GM23338 (cell line): ENCODE data around the gene TCF12. TPM values are rescaled to one million over a fixed set of nuclear protein-coding genes. Genes with fewer than 3 reads are reported as not detected.
A peak's percentile ranks its signal among the peaks of the same experiment; 100 is the strongest.

ENCODE experiments used
- ATAC-seq: fragments of 200-7000 bp; cut with Tn5 transposase; 3 replicates; pipeline ENCODE4 v1.9.1; 2020
- DNase-seq: peaks from one replicate; pipeline ENCODE4 v3.0.0-alpha.2; 2015; ENCODE audit warnings: low spot score
- H2AFZ ChIP-seq: fragments of 200-600 bp; sonication (generic); 2 replicates; pipeline ENCODE4 v1.8.0; 2016; ENCODE audit warnings: antibody characterized with exemption, mild to moderate bottlenecking, moderate library complexity
- H3F3A ChIP-seq: fragments of 200-600 bp; sonication (generic); replicated peaks from 2 replicates; pipeline ENCODE4 v1.8.0; 2017; ENCODE audit warnings: antibody characterized with exemption, mixed run types, low read depth
- H3K27ac ChIP-seq: fragments of 200-600 bp; sonication (generic); 2 replicates; pipeline ENCODE4 v1.6.1; 2016; ENCODE audit warnings: low read depth
- H3K27me3 ChIP-seq: fragments of 200-600 bp; sonication (generic); 2 replicates; pipeline ENCODE4 v1.8.0; 2016; ENCODE audit warnings: mild to moderate bottlenecking, mixed run types, moderate library complexity; ENCODE audit not compliant: insufficient read depth
- H3K36me3 ChIP-seq: fragments of 200-600 bp; sonication (generic); 2 replicates; pipeline ENCODE4 v1.8.0; 2016; ENCODE audit warnings: mild to moderate bottlenecking; ENCODE audit not compliant: insufficient read depth
- H3K4me1 ChIP-seq: fragments of 200-600 bp; sonication (generic); 2 replicates; pipeline ENCODE4 v1.8.0; 2016; ENCODE audit warnings: mild to moderate bottlenecking, moderate library complexity; ENCODE audit not compliant: insufficient read depth
- H3K4me2 ChIP-seq: fragments of 200-600 bp; sonication (generic); 2 replicates; pipeline ENCODE4 v1.7.1; 2017; ENCODE audit warnings: mixed run types
- H3K4me3 ChIP-seq: fragments of 200-600 bp; sonication (generic); 2 replicates; pipeline ENCODE4 v1.6.1; 2016; ENCODE audit warnings: mixed run types
- H3K79me2 ChIP-seq: fragments of 200-600 bp; sonication (generic); replicated peaks from 2 replicates; pipeline ENCODE4 v1.8.0; 2017; ENCODE audit warnings: mild to moderate bottlenecking; ENCODE audit not compliant: insufficient read depth
- H3K9me2 ChIP-seq: fragments of 200-600 bp; sonication (generic); 2 replicates; pipeline ENCODE4 v1.8.0; 2017; ENCODE audit not compliant: insufficient read depth
- H4K20me1 ChIP-seq: fragments of 200-600 bp; sonication (generic); replicated peaks from 2 replicates; pipeline ENCODE4 v1.8.0; 2017; ENCODE audit warnings: mild to moderate bottlenecking; ENCODE audit not compliant: insufficient read depth
- H3K27ac Mint-ChIP-seq: 2 replicates; pipeline ENCODE4 v1.8.0; 2020; ENCODE audit warnings: inconsistent platforms, mild to moderate bottlenecking, moderate library complexity, mixed read lengths
- H3K27me3 Mint-ChIP-seq: 3 replicates; pipeline ENCODE4 v1.8.0; 2022; ENCODE audit warnings: low read depth, mild to moderate bottlenecking, moderate library complexity, mixed read lengths, inconsistent platforms; ENCODE audit not compliant: insufficient read depth, poor library complexity
- H3K36me3 Mint-ChIP-seq: 3 replicates; pipeline ENCODE4 v1.8.0; 2021; ENCODE audit warnings: low read depth, mild to moderate bottlenecking, inconsistent platforms, moderate library complexity, mixed read lengths
- H3K4me1 Mint-ChIP-seq: 3 replicates; pipeline ENCODE4 v1.8.0; 2020; ENCODE audit warnings: mild to moderate bottlenecking, inconsistent platforms, mixed read lengths
- H3K4me3 Mint-ChIP-seq: 3 replicates; pipeline ENCODE4 v1.8.0; 2021; ENCODE audit warnings: moderate library complexity, mild to moderate bottlenecking, inconsistent platforms, mixed read lengths
- H3K9me3 Mint-ChIP-seq: 3 replicates; pipeline ENCODE4 v1.8.0; 2020; ENCODE audit warnings: moderate library complexity, mild to moderate bottlenecking, inconsistent platforms, mixed read lengths
- CREB1 ChIP-seq: fragments of 250-450 bp; sonication (Bioruptor Pico); IDR thresholded peaks from 2 replicates; pipeline ENCODE4 v1.5.0; 2020; ENCODE audit warnings: low read depth, mild to moderate bottlenecking, moderate library complexity
- EZH2 ChIP-seq: fragments of 200-600 bp; sonication (generic); IDR thresholded peaks from one replicate; pipeline ENCODE4 v1.8.0; 2017; ENCODE audit warnings: antibody characterized with exemption, mild to moderate bottlenecking, low read depth; ENCODE audit not compliant: unreplicated experiment
- EZH2phosphoT487 ChIP-seq: fragments of 200-600 bp; sonication (generic); IDR thresholded peaks from one replicate; pipeline ENCODE4 v1.8.1; 2018; ENCODE audit warnings: antibody characterized with exemption; ENCODE audit not compliant: unreplicated experiment
- POLR2AphosphoS5 ChIP-seq: IDR thresholded peaks from 2 replicates; pipeline ENCODE4 v1.6.1; 2016; ENCODE audit warnings: antibody characterized with exemption, low read depth
- STAT1 ChIP-seq: IDR thresholded peaks from one replicate; pipeline ENCODE4 v1.6.1; 2016; ENCODE audit warnings: antibody characterized with exemption; ENCODE audit not compliant: unreplicated experiment
- ZNF114 ChIP-seq: fragments of 250-450 bp; sonication (Bioruptor Pico); IDR thresholded peaks from 2 replicates; pipeline ENCODE4 v1.5.0; 2020; ENCODE audit warnings: mild to moderate bottlenecking, moderate library complexity
- ZNF331 ChIP-seq: fragments of 250-450 bp; sonication (Bioruptor Pico); IDR thresholded peaks from 2 replicates; pipeline ENCODE4 v1.5.0; 2020; ENCODE audit warnings: low read depth, mild to moderate bottlenecking, moderate library complexity
- polyA plus RNA-seq: library from polyadenylated mRNA; unstranded; fragments of >200 nt; fragmentation: Nextera tagmentation; extraction: Ambion mirVana; gene quantifications from 2 replicates; pipeline ENCODE4 v1.2.1, GENCODE V29; 2016
- total RNA-seq: library from RNA; depleted of rRNA; stranded (reverse); fragments of >200 nt; shearing (Covaris generic); gene quantifications from 2 replicates; pipeline ENCODE4 v1.2.3, GENCODE V29; 2014
- TF ChIP-seq, protein P1 (sequence below), 2 experiments: fragments of 200-600 bp in 1 of 2; sonication (generic) in 1 of 2; conservative IDR thresholded peaks; 2 replicates each; pipeline versions ENCODE4 v1.5.1 to v1.6.1; 2016 to 2017; ENCODE audit warnings: antibody characterized with exemption in 2 of 2, low read depth in 2 of 2, mild to moderate bottlenecking in 2 of 2, moderate library complexity in 1 of 2
- TF ChIP-seq, protein P2 (sequence below): IDR thresholded peaks from 2 replicates; pipeline ENCODE4 v1.6.1; 2016; ENCODE audit warnings: antibody characterized with exemption
- TF ChIP-seq, protein P3 (sequence below): IDR thresholded peaks from one replicate; pipeline ENCODE4 v1.6.1; 2018; ENCODE audit warnings: antibody characterized with exemption; ENCODE audit not compliant: unreplicated experiment

Gene TCF12
- total and polyA plus RNA-seq, 2 experiments from 2014 or later: 27.6 to 104 TPM

DNA sequence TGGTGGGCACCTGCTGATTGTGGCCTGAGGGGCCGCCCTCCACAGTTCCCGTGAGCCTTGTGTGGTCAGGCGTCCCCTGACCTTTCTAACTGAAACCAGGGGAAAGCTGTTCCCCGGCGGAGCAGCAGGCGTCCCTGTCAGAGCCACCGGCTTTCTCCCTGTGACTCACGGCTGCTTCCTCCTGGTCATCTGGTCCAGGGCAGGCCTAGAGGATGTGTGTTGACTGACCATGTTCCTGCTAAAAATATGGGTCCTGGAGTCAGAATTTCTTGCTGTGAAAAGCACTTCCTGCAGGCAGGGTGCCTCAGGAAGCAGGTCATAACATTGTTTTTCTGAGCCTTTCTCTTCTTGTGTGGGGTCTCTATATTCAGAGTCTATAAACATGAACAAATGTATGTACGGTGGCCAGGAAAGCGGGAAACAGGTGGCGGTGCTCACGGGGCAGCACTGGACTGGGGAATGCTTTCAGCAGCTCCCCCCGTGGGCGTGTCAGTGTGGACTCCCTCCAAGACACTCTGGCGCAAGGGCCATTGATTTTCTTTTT, 419.5 kb downstream of the TCF12 start:
- no peaks in the 10 kb centered on the region for H3K79me2 ChIP-seq
- H3K9me3 Mint-ChIP-seq: no peaks in the 10 kb centered on the region
- no peaks in the 10 kb centered on the region for H3K36me3 ChIP-seq
- H3K9me2 ChIP-seq: no peaks in the 10 kb centered on the region
- peaks cover 10% of the 10 kb centered on the region for H3K27me3 Mint-ChIP-seq
- peaks cover 26% of the 10 kb centered on the region for H3K4me1 Mint-ChIP-seq
- TF ChIP-seq ZNF331 (CRISPR knock-in tag) (no peak), EZH2phosphoT487 (no peak), CREB1 (CRISPR knock-in tag) (no peak)
- TF ChIP-seq, protein P1, sequence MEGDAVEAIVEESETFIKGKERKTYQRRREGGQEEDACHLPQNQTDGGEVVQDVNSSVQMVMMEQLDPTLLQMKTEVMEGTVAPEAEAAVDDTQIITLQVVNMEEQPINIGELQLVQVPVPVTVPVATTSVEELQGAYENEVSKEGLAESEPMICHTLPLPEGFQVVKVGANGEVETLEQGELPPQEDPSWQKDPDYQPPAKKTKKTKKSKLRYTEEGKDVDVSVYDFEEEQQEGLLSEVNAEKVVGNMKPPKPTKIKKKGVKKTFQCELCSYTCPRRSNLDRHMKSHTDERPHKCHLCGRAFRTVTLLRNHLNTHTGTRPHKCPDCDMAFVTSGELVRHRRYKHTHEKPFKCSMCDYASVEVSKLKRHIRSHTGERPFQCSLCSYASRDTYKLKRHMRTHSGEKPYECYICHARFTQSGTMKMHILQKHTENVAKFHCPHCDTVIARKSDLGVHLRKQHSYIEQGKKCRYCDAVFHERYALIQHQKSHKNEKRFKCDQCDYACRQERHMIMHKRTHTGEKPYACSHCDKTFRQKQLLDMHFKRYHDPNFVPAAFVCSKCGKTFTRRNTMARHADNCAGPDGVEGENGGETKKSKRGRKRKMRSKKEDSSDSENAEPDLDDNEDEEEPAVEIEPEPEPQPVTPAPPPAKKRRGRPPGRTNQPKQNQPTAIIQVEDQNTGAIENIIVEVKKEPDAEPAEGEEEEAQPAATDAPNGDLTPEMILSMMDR (conservative IDR thresholded peaks at IDR 0.05; ENCODE audit: low read depth in 2 of 2): peak in 1 of 2 experiments; percentile 22; a peak in 1 of 4 replicates
- DNase-seq: no peak
- H3K4me1 ChIP-seq: no peaks in the 10 kb centered on the region
- no peaks in the 10 kb centered on the region for H3K27me3 ChIP-seq
- H3K27ac ChIP-seq: no peak overlapping the region
- no peak for ATAC-seq
- H3K4me3 ChIP-seq: no peak overlapping the region
- H3K4me3 Mint-ChIP-seq: no peak overlapping the region
- H3K27ac Mint-ChIP-seq: no peak overlapping the region
- H4K20me1 ChIP-seq: no peaks in the 10 kb centered on the region
- no peak overlapping the region for H3K4me2 ChIP-seq
- H2AFZ ChIP-seq: no peak overlapping the region
- H3K36me3 Mint-ChIP-seq: no peaks in the 10 kb centered on the region
- H3F3A ChIP-seq: no peaks in the 10 kb centered on the region

DNA sequence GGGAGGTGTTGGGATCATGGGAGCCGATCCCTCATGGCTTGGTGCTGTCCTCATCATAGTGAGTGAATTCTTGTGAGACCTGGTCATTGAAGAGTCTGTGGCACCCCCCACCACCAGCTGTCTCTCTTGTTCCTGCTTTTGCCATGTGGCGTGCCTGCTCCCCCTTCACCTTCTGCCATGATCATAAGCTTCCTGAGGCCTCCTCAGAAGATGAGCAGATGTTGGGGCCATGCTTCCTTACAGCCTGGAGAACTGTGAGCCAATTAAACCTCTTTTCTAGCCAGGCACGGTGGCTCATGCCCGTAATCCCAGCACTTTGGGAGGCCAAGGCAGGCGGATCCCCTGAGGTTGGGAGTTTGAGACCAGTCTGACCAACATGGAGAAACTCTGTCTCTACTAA, 420.9 kb downstream of the TCF12 start:
- ATAC-seq (no peak), DNase-seq (no peak)
- Mint-ChIP-seq H3K27me3 (peaks cover 3% of the 10 kb centered on the region), H3K27ac (no peak overlapping the region), H3K36me3 (no peaks in the 10 kb centered on the region), H3K4me3 (no peak overlapping the region), H3K4me1 (peaks cover 26% of the 10 kb centered on the region), H3K9me3 (no peaks in the 10 kb centered on the region)
- Histone ChIP-seq H4K20me1 (no peaks in the 10 kb centered on the region), H3K4me1 (no peaks in the 10 kb centered on the region), H3K4me2 (no peak overlapping the region), H3K4me3 (no peak overlapping the region), H3K27me3 (no peaks in the 10 kb centered on the region), H3K79me2 (no peaks in the 10 kb centered on the region), H3K9me2 (no peaks in the 10 kb centered on the region), H3K36me3 (no peaks in the 10 kb centered on the region), H3F3A (no peaks in the 10 kb centered on the region), H2AFZ (no peak overlapping the region), H3K27ac (no peak overlapping the region)
- TF ChIP-seq STAT1 (no peak), POLR2AphosphoS5 (no peak), EZH2phosphoT487 (no peak), ZNF331 (CRISPR knock-in tag) (no peak), EZH2 (no peak), ZNF114 (CRISPR knock-in tag) (no peak)
- TF ChIP-seq, protein P1 (conservative IDR thresholded peaks at IDR 0.05; ENCODE audit: low read depth in 2 of 2): no peak
- TF ChIP-seq, protein P2, sequence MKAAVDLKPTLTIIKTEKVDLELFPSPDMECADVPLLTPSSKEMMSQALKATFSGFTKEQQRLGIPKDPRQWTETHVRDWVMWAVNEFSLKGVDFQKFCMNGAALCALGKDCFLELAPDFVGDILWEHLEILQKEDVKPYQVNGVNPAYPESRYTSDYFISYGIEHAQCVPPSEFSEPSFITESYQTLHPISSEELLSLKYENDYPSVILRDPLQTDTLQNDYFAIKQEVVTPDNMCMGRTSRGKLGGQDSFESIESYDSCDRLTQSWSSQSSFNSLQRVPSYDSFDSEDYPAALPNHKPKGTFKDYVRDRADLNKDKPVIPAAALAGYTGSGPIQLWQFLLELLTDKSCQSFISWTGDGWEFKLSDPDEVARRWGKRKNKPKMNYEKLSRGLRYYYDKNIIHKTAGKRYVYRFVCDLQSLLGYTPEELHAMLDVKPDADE: no peak
- TF ChIP-seq, protein P3, sequence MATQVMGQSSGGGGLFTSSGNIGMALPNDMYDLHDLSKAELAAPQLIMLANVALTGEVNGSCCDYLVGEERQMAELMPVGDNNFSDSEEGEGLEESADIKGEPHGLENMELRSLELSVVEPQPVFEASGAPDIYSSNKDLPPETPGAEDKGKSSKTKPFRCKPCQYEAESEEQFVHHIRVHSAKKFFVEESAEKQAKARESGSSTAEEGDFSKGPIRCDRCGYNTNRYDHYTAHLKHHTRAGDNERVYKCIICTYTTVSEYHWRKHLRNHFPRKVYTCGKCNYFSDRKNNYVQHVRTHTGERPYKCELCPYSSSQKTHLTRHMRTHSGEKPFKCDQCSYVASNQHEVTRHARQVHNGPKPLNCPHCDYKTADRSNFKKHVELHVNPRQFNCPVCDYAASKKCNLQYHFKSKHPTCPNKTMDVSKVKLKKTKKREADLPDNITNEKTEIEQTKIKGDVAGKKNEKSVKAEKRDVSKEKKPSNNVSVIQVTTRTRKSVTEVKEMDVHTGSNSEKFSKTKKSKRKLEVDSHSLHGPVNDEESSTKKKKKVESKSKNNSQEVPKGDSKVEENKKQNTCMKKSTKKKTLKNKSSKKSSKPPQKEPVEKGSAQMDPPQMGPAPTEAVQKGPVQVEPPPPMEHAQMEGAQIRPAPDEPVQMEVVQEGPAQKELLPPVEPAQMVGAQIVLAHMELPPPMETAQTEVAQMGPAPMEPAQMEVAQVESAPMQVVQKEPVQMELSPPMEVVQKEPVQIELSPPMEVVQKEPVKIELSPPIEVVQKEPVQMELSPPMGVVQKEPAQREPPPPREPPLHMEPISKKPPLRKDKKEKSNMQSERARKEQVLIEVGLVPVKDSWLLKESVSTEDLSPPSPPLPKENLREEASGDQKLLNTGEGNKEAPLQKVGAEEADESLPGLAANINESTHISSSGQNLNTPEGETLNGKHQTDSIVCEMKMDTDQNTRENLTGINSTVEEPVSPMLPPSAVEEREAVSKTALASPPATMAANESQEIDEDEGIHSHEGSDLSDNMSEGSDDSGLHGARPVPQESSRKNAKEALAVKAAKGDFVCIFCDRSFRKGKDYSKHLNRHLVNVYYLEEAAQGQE: no peak
